Raji (cell line): Measurements from ENCODE around the gene PPARD.

Experiments
- POLR2A ChIP-seq: IDR thresholded peaks from 2 replicates; pipeline ENCODE4 v1.6.1; 2011; ENCODE audit warnings: low read depth, low read length, control low read depth; ENCODE audit not compliant: insufficient read depth

The PPARD gene

DNA sequence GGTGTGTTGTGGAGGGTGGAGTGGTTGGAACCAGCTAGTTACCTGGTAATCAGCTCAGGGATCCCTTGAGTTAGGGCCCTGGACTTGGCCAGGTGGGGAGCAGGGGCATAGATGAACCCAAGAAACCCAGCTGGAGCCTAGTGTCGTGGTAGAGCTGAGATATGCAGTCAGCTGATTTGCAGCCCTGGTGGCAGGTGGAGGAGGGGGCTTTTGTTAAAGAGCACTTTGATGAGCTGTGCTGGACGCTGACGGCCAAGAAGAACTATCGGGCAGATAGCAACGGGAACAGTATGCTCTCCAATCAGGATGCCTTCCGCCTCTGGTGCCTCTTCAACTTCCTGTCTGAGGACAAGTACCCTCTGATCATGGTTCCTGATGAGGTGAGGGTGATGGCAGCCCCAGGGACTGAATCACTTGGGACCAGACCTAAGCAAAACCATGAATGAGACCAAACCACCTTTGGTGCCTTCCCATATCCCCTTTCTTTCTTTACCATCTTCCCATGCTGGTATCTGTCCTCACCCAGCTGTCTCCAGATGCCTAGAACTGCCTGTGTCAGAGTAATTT, 32.0 kb upstream of the PPARD start:
- no peak for TF ChIP-seq POLR2A

DNA sequence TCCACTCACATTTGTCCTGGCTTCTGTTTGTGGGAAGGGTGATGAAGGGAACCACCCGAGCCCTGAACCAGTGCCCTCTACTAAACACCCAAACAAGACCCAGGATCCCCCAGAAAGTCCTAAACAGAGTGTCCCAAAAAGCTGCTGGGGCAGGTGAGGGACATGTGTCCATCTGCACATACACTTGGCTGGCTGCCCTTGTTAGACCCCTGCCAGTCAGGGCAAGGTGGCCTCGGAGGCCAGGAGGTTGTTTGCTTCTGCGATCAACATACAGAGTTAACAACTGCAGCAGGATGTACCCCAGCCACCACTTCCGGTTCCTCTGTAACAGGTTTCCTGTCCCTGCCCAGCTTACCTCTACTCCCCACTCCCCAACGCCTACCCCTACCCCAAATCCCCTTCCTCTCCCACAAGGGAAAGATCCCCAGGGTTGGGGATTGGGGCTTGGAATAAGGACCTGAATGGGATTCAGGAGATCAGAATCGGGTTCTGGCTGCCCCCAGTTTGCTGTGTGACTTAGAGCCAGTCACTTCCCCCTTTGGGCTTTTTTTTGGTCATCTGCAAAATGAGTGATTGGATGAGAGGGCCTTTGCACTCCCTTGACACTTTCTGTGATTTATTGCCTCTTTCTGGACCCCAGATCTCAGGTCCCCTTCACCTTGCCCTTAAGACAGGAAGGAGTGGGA, 30.8 kb upstream of the PPARD start:
- TF ChIP-seq POLR2A: no peak

DNA sequence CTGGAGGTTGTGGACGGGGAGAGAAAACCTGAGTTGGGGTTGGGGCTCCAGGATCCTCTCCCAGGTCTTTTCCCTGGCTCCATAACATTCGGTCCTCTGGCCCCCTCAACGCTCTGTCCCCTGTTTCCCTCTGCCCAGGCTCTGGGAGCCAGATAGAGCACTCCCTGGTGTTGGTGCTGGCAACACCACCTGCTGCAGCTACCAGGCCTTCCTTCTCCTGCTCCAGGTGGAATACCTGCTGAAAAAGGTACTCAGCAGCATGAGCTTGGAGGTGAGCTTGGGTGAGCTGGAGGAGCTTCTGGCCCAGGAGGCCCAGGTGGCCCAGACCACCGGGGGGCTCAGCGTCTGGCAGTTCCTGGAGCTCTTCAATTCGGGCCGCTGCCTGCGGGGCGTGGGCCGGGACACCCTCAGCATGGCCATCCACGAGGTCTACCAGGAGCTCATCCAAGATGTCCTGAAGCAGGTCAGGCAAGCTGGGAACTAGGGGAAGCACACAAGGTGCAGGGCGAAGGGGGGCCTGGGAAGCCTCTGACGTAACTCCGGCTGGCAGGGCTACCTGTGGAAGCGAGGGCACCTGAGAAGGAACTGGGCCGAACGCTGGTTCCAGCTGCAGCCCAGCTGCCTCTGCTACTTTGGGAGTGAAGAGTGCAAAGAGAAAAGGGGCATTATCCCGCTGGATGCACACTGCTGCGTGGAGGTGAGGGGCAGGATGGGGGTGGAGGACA, 30.1 kb upstream of the PPARD start:
- TF ChIP-seq POLR2A: no peak

DNA sequence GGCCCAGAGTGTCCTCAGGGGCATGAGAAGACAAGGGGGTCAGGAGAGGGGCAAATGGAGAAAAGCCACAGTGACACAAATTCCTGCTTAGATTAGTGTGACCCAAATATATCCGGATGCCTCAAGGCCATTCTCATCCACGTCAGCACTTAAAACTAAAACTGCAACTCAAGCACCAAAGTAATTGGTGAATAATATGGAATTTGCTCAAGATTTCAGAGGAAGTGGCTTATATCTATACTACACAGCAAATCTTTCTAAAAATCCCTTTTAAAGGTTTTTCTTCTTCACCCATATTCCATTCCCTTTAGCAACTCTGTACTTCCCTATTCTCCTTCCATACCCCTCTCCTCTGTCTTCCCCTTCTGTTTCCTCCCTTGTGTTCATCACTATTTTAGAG, 29.6 kb upstream of the PPARD start:
- TF ChIP-seq POLR2A: no peak

DNA sequence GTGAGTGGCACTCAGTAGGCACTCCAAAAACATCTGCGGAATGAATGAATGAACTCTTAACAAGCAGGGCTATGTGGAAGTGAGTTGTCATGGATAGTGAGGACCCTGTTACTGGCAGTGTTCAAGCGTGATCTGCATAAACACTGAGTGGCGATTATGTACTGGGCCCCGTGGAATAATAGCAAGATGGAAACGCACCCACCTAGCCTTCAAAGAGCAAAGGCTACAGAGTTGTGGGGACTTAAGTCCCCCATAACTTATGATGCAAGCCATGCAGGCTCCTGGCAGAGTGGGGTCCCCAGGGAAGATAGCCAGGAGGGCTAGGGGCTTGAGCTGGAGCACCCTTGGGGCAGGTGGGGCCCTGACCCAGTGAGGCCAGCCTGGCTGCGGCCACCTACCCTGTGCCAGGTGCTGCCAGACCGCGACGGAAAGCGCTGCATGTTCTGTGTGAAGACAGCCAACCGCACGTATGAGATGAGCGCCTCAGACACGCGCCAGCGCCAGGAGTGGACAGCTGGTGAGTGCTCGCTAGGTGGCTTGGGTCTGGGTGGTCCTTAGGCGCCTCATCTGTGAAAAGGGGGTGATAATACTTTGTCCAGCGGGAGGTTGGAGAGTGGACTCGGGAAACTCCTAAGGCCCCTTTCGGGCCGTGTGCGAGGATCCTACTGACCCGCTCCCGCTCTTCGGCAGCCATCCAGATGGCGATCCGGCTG, 24.7 kb upstream of the PPARD start:
- TF ChIP-seq POLR2A: no peak

DNA sequence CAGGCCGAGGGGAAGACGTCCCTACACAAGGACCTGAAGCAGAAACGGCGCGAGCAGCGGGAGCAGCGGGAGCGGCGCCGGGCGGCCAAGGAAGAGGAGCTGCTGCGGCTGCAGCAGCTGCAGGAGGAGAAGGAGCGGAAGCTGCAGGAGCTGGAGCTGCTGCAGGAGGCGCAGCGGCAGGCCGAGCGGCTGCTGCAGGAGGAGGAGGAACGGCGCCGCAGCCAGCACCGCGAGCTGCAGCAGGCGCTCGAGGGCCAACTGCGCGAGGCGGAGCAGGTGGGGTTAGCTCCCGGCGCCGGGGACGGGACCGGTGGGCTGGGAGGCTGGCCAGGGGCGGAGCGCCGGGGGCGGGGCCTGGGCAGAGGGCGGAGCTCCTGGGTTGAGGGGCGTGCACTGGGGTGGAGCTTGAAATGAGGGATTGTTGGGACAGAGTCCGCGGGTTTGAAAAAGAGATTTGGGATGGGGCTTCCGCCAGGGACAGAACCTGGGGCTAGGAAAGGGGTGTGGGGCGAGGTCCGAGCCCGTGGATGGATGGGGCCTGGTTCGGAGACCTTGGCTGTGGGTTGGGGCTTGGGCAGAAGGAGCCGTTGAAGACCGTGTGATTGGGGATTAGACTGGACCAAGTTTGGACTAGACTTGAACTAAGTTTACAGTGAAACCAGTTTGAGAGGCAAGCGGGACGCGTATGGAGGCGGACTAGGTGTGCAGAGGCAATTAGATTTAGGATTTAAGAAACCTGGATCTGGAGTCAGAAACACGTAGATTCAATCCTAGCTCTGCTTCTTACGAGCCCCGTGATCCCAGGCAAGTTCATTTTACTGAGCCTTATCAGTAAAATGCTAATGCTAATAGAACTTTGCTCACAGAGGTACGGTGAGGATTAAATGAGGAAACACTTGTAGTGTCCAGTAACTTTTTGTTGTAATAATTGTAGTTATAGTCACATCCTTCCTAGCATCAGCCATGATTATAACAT, 23.9 kb upstream of the PPARD start:
- no peak for TF ChIP-seq POLR2A

DNA sequence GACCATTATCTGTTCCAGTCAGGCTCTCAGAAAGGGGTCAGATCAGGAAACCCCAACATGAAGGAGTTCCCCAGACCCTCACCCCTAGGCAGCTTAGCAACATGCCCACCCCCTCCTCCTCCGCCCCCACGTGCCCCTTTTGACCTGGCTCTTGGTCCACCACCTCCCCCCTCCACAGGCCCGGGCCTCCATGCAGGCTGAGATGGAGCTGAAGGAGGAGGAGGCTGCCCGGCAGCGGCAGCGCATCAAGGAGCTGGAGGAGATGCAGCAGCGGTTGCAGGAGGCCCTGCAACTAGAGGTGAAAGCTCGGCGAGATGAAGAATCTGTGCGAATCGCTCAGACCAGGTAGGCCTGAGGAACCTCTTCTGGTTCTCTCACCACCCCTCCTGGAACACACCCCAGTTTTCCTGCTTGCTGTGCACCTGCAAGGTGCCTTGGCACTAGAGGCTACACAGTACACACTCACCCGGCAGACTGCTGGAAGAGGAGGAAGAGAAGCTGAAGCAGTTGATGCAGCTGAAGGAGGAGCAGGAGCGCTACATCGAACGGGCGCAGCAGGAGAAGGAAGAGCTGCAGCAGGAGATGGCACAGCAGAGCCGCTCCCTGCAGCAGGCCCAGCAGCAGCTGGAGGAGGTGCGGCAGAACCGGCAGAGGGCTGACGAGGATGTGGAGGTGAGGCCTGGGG, 22.9 kb upstream of the PPARD start:
- no peak for TF ChIP-seq POLR2A

DNA sequence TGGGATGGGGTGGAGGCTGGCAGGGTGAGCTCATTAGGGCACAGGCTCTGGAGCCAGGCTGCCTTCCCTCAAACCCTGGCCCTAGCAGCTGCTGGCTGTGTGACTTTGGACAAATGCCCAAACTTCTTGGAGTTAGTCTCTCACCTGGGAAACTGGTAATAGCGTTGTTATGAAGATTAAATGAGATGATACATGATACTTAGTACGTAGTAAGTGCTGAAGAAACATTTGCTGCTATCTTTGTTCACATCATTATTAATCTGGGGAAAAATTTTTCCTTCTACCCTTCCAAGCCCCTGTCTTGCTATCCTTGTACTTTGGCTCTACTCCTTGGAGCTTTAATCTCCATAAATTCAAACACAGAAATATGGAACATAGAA, 22.3 kb upstream of the PPARD start:
- no peak for TF ChIP-seq POLR2A

DNA sequence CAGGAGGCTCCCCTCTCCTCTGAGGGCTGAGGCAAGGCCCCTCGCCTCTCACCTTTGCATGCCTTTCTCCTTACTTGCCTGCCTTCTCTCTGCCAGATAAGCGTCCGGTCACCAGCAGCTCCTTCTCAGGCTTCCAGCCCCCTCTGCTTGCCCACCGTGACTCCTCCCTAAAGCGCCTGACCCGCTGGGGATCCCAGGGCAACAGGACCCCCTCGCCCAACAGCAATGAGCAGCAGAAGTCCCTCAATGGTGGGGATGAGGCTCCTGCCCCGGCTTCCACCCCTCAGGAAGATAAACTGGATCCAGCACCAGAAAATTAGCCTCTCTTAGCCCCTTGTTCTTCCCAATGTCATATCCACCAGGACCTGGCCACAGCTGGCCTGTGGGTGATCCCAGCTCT, 21.3 kb upstream of the PPARD start:
- no peak for TF ChIP-seq POLR2A

DNA sequence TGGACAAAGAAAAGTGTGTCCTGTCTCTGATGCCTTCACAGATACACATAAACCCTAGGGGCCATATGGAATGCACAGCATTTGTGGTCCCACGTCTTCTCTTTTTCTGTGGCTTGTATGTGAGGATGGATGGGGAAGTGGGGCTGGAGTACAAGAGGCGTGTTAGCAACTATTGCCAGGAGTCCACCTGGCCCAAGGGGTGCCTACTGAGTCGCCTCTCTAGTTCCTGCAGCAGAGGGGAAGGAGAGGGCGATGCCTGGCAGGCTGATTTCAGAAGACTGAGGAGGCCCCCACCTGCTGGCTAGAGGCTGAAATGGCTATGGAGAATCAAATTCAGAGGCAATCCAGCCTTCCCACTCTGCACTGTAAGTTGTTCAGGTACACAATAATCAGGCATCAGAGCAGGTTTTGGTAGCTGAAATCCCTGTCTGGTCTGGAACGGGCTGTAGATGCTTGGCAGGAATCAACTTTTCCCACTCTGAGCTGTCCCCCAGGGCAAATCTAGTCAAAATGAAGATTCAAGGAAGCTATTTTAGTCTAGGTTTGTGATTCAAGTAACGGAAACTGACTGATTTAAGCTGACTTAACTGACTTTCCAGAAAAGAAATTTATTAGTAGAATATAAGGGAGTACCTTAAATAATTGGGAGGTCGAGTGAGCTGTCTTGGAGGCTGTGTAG, 14.9 kb upstream of the PPARD start:
- no peak for TF ChIP-seq POLR2A

DNA sequence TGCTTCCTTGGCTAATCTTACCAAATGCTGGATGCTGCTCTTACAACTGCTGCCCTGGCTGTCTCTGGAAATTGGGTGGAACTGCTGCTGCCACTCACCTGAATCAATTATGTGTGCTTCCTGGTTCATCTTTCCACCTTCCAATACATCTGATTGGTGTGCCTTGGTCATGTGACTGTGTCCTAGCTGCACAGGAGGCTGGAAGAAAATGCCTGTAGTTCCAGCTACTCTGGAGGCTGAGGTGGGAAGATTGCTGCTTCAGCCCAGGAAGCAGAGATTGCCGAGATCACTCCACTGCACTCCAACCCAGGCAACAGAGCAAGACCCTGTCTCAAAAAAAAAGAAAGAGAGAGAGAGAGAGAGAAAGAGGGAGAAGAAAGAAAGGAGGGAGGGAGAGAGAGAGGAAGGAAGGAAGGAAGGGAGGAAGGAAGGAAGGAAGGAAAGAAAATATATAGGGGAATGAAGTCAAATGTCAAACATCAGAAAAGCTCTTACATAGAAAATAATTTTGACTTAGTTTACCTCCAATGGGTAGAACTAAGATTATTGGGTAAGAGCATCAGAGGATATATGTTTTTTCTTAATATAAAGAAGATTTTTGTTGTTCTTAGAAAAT, 14.1 kb upstream of the PPARD start:
- TF ChIP-seq POLR2A: no peak

DNA sequence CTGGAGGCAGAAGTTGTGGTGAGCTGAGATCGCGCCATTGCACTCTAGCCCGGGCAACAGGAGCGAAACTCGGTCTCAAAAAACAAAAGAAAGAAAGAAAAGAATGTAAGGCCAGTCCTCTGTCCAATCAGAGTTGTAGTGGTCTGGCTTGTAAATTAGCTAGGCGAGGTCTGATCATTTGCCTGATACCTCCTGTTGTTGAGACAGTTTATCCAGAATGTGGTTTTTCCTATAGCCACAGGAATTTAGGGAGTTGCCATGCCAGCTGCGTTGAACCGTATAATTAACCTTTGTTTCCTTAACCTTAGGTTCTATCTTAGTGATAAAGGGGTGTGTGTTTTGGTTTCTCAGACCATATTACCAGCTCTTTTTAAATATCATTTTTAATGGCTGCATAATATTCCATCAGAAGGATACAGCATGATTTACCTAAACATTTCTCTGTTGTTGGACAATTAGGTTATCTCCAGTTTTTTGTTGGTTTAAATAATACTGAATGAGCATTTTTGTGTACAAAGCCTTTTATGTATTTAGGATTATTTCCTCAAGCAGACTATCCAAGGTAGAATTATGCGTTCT, 11.7 kb upstream of the PPARD start:
- no peak for TF ChIP-seq POLR2A

DNA sequence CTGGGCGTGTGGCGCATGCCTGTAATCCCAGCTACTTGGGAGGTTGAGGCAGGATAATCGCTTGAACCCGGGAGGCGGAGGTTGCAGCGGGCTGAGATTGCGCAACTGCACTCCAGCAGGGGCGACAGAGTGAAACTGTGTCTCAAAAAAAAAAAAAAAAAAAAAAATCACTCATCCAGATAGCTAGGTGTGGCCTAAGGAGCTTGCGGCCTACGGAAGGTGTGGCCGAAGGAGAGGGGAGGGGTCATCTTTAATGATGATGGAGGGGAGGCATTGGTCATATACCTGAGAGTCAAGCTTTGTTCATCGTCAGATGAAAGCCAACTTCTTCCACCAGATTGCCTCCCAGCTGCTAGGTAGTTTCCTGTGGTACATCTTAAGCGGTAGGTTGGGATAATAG, 801 bp upstream of the PPARD start:
- no peak for TF ChIP-seq POLR2A
